Right renal cortex interstitium (tissue), 3 donors: Measurements from ENCODE around the gene KRT86. TPM values are rescaled to one million over a fixed set of nuclear protein-coding genes. Genes with fewer than 3 reads are reported as not detected.
"Not testable (repeated sequence)": the region's sequence is repeated elsewhere in the genome, so short reads cannot be mapped to it uniquely, and the experiment has no call there.

ENCODE experiments used
- DNase-seq, 3 donors: peaks; one replicate each; pipeline ENCODE4 v3.0.0-alpha.2; 2013; ENCODE audit warnings: low read depth in 3 of 3, low spot score in 2 of 3
- polyA plus RNA-seq, 3 donors: library from polyadenylated mRNA; unstranded; fragments of 120-200 nt; gene quantifications; one replicate each; pipeline ENCODE4 v1.2.1, GENCODE V29; 2013; ENCODE audit not compliant: insufficient read length in 3 of 3

KRT86 gene
- polyA plus RNA-seq, 3 donors = not detected

GRCh38 chr12:52310622-52311284 lies 36.3 kb downstream of the KRT86 start:
- no peak for DNase-seq

GRCh38 chr12:52311285-52311648 lies 36.8 kb downstream of the KRT86 start:
- no peak for DNase-seq

GRCh38 chr12:52312086-52312485 lies 37.6 kb downstream of the KRT86 start:
- no peak for DNase-seq

GRCh38 chr12:52313461-52313860 lies 39.0 kb downstream of the KRT86 start:
- no peak for DNase-seq

GRCh38 chr12:52313926-52314325 lies 39.5 kb downstream of the KRT86 start:
- DNase-seq = no peak

- DNase-seq = no peak
These were observed 40.1 kb downstream of the KRT86 start for GRCh38 chr12:52314511-52314910.

GRCh38 chr12:52315721-52316120 lies 41.3 kb downstream of the KRT86 start:
- DNase-seq = not testable (repeated sequence)

- DNase-seq = no peak
These were observed 41.8 kb downstream of the KRT86 start for GRCh38 chr12:52316290-52316689.

- no peak for DNase-seq
These were observed 42.3 kb downstream of the KRT86 start for GRCh38 chr12:52316701-52317100.

- no peak for DNase-seq
These were observed 43.1 kb downstream of the KRT86 start for GRCh38 chr12:52317468-52318052.

GRCh38 chr12:52318241-52318990 lies 44.0 kb downstream of the KRT86 start:
- no peak for DNase-seq

GRCh38 chr12:52319097-52319496 lies 44.7 kb downstream of the KRT86 start:
- no peak for DNase-seq

- no peak for DNase-seq
These were observed 46.4 kb downstream of the KRT86 start, which contains the start of gene KRT83 for GRCh38 chr12:52320784-52321400. Gene KRT83 (minus strand): TSS chr12:52321398. CDS start chr12:52321335, 63 bp downstream.

GRCh38 chr12:52321418-52321817 lies 47.0 kb downstream of the KRT86 start:
- no peak for DNase-seq

- DNase-seq = no peak
These were observed 47.6 kb downstream of the KRT86 start for GRCh38 chr12:52322069-52322468.

- DNase-seq = no peak
These were observed 48.6 kb downstream of the KRT86 start for GRCh38 chr12:52323001-52323400.

GRCh38 chr12:52323416-52324152 lies 49.1 kb downstream of the KRT86 start:
- no peak for DNase-seq

GRCh38 chr12:52324153-52324444 lies 49.7 kb downstream of the KRT86 start:
- no peak for DNase-seq

GRCh38 chr12:52327052-52327829 lies 52.8 kb downstream of the KRT86 start:
- peak; percentile 27 to 56 (median 51) for DNase-seq

- DNase-seq = no peak
These were observed 53.5 kb downstream of the KRT86 start for GRCh38 chr12:52327830-52328500.
